A549 (cell line): ENCODE results near the gene ZBTB38. TPM values are rescaled to one million over a fixed set of nuclear protein-coding genes. Genes with fewer than 3 reads are reported as not detected.
A peak's percentile ranks its signal among the peaks of the same experiment; 100 is the strongest.

ENCODE experiments used
- ATAC-seq, 2 experiments: fragments of 200-7000 bp in 1 of 2; fragments of >200 bp in 1 of 2; cut with Nextera tagmentation in 1 of 2; cut with Tn5 transposase in 1 of 2; 3 replicates each; pipeline versions ENCODE4 v1.8.0 to v1.9.1; 2018 to 2020; ENCODE audit warnings: mild to moderate bottlenecking in 1 of 2, moderate library complexity in 1 of 2
- CTCF ChIA-PET: fragments of 300-600 bp; sonication (Branson Sonifier 250); formaldehyde crosslinking; extraction: SDS; loops from one replicate; lab custom pipeline; 2021; ENCODE audit warnings: antibody characterized with exemption, inconsistent platforms; lab: Yijun Ruan, JAX
- POLR2A ChIA-PET: fragments of 350-600 bp; formaldehyde crosslinking; extraction: SDS; loops from one replicate; lab custom pipeline; 2021; ENCODE audit warnings: antibody characterized with exemption, inconsistent platforms; lab: Yijun Ruan, JAX
- DNase-seq, 2 experiments: peaks; one replicate each; pipeline versions ENCODE4 v3.0.0 to v3.0.0-alpha.2; 2011 to 2016; ENCODE audit warnings: low read depth in 1 of 2, low spot score in 1 of 2
- FAIRE-seq: peaks from 2 replicates; lab custom pipeline; 2011; peaks lifted over from hg19 to GRCh38; lab: Jason Lieb, UNC
- H3K27ac ChIP-seq, 2 experiments: fragments of >200 bp; sonication (Bioruptor Twin); formaldehyde crosslinking; 3 replicates each; pipeline ENCODE4 v1.5.1; 2016 to 2017
- H3K4me1 ChIP-seq: fragments of >200 bp; sonication (Bioruptor Twin); formaldehyde crosslinking; 3 replicates; pipeline ENCODE4 v1.6.1; 2016
- H3K4me2 ChIP-seq: fragments of >200 bp; sonication (Bioruptor Twin); formaldehyde crosslinking; 3 replicates; pipeline ENCODE4 v1.6.1; 2016
- H3K4me3 ChIP-seq: fragments of >200 bp; sonication (Bioruptor Twin); formaldehyde crosslinking; 3 replicates; pipeline ENCODE4 v1.5.1; 2016
- H3K9me3 ChIP-seq: fragments of >200 bp; sonication (Bioruptor Twin); formaldehyde crosslinking; 3 replicates; pipeline ENCODE4 v1.6.1; 2016
- CBX8 ChIP-seq: fragments of 200-600 bp; sonication (generic); IDR thresholded peaks from 2 replicates; pipeline ENCODE4 v1.6.1; 2016
- CHD4 ChIP-seq: fragments of 200-600 bp; sonication (generic); IDR thresholded peaks from 2 replicates; pipeline ENCODE4 v1.6.1; 2016; ENCODE audit warnings: antibody characterized with exemption, mild to moderate bottlenecking, borderline replicate concordance
- ESRRA ChIP-seq: fragments of 150-350 bp; IDR thresholded peaks from 2 replicates; pipeline ENCODE4 v1.6.1; 2014; ENCODE audit warnings: mild to moderate bottlenecking, low read length, borderline replicate concordance
- FOSL2 ChIP-seq, 2 experiments: fragments of 450-650 bp in 1 of 2; fragments of >200 bp in 1 of 2; sonication (Bioruptor Twin) in 1 of 2; formaldehyde crosslinking; IDR thresholded peaks; 2 replicates each; pipeline versions ENCODE4 v1.5.0 to v1.6.1; 2016 to 2020; ENCODE audit warnings: mild to moderate bottlenecking in 1 of 2, moderate library complexity in 1 of 2
- FOXS1 ChIP-seq: fragments of 250-450 bp; sonication (Bioruptor Pico); IDR thresholded peaks from 2 replicates; pipeline ENCODE4 v1.5.0; 2020; ENCODE audit warnings: mild to moderate bottlenecking, moderate library complexity
- GATA3 ChIP-seq: IDR thresholded peaks from 2 replicates; pipeline ENCODE4 v1.6.1; 2012; ENCODE audit warnings: borderline replicate concordance
- HES2 ChIP-seq: fragments of >200 bp; sonication (Bioruptor Twin); formaldehyde crosslinking; IDR thresholded peaks from 2 replicates; pipeline ENCODE4 v1.6.1; 2016
- HMGXB4 ChIP-seq: fragments of 250-450 bp; sonication (Bioruptor Pico); IDR thresholded peaks from 2 replicates; pipeline ENCODE4 v1.5.0; 2021; ENCODE audit warnings: mild to moderate bottlenecking, moderate library complexity, borderline replicate concordance
- HOXA7 ChIP-seq: fragments of 250-450 bp; sonication (Bioruptor Pico); IDR thresholded peaks from 2 replicates; pipeline ENCODE4 v1.5.0; 2020; ENCODE audit warnings: mild to moderate bottlenecking, moderate library complexity
- JUNB ChIP-seq: fragments of >200 bp; sonication (Bioruptor Twin); formaldehyde crosslinking; IDR thresholded peaks from 2 replicates; pipeline ENCODE4 v1.6.1; 2016
- KDM1A ChIP-seq: fragments of 200-600 bp; sonication (generic); IDR thresholded peaks from 2 replicates; pipeline ENCODE4 v1.6.1; 2016; ENCODE audit warnings: low read depth, mild to moderate bottlenecking
- MAZ ChIP-seq: fragments of 150-350 bp; IDR thresholded peaks from 2 replicates; pipeline ENCODE4 v1.6.1; 2014; ENCODE audit warnings: antibody characterized with exemption, low read depth, low read length, borderline replicate concordance
- MYC ChIP-seq: IDR thresholded peaks from 2 replicates; pipeline ENCODE4 v1.6.1; 2012; ENCODE audit warnings: mild to moderate bottlenecking, inconsistent platforms, low read length, improper control_type of control experiment, borderline replicate concordance
- NPAS2 ChIP-seq: fragments of 250-450 bp; sonication (Bioruptor Pico); IDR thresholded peaks from 2 replicates; pipeline ENCODE4 v1.8.0; 2022; ENCODE audit warnings: mild to moderate bottlenecking, moderate library complexity, borderline replicate concordance
- POLR2A ChIP-seq: IDR thresholded peaks from 2 replicates; pipeline ENCODE4 v1.6.1; 2012; ENCODE audit warnings: mild to moderate bottlenecking, low read length
- POLR2AphosphoS2 ChIP-seq: conservative IDR thresholded peaks from 2 replicates; pipeline ENCODE4 v1.6.1; 2012; ENCODE audit warnings: low read length, improper control_type of control experiment, inconsistent platforms
- RAD21 ChIP-seq, 2 experiments: fragments of >200 bp in 1 of 2; sonication (Bioruptor Twin) in 1 of 2; formaldehyde crosslinking in 1 of 2; IDR thresholded peaks in 1 of 2; conservative IDR thresholded peaks in 1 of 2; 2 replicates in 1 of 2; 3 replicates in 1 of 2; pipeline ENCODE4 v1.6.1; 2012 to 2018; ENCODE audit warnings: inconsistent platforms in 1 of 2
- TFCP2L1 ChIP-seq: fragments of 250-450 bp; sonication (Bioruptor Pico); IDR thresholded peaks from 2 replicates; pipeline ENCODE4 v1.5.0; 2021; ENCODE audit warnings: mild to moderate bottlenecking
- ZFP36 ChIP-seq: fragments of 450-650 bp; IDR thresholded peaks from 2 replicates; pipeline ENCODE4 v1.6.1; 2014; ENCODE audit warnings: borderline replicate concordance; ENCODE audit not compliant: partially characterized antibody
- WGBS: methylation state at CpG from one replicate; pipeline ENCODE4 v1.1.6; 2017; ENCODE audit errors: missing lambda C conversion rate; 5-methylcytosine and 5-hydroxymethylcytosine counted together
- polyA plus RNA-seq, 4 experiments: library from polyadenylated mRNA; depleted of rRNA in 3 of 4; stranded (reverse); fragments of >200 nt; fragmentation: RNase III in 1 of 4; extraction: RNeasy Plus Mini Kit Qiagen cat#74134 plus additional on column Dnase treatment in 1 of 4; gene quantifications; 2 replicates in 3 of 4; 3 replicates in 1 of 4; pipeline ENCODE4 v1.2.3, GENCODE V29; 2011 to 2017
- TF ChIP-seq, protein P1 (sequence below): fragments of 200-600 bp; sonication (generic); IDR thresholded peaks from 2 replicates; pipeline ENCODE4 v1.6.1; 2016; ENCODE audit warnings: antibody characterized with exemption, mild to moderate bottlenecking, moderate library complexity

The ZBTB38 gene
- polyA plus RNA-seq, 2 of the 4 experiments (the other 2 are of a cell fraction), result 72.0 to 110 TPM

DNA sequence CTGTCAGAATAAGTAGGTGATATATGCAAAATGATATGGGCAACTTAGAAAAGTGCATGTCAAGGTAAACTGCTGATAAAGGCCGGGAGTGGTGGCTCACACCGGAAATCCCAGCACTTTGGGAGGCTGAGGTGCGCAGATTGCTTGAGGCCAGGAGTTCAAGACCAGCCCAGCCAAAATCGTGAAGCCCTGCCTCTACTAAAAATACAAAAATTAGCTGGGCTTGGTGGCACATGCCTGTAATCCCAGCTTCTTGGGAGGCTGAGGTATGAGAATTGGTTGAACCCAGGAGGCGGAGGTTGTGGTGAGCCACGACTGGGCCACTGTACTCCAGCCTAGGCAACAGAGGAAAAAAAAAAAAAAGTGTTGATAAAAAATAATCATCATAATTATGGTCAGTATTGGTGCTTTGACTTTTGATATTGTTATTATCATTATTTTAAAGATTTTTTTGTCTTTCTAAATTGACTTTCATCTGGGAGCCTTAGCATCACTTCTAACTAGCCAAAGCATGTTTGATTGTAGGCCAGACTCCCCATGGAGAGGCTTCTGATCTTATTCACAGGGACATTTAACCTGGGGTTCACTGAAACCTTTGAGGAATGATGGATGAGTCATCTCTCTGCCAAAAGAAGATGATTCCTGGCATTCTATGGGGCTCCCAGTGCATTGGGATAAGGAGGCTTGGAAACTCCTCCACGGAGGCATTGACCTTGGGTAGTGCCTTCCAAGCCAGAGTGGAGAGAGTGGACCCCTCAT, 5.6 kb downstream of the ZBTB38 start:
- CTCF ChIA-PET, result interaction anchor here (1.3 to 3.0 kb wide), 4 partner anchors 10 to 78 kb away, joined by 3 to 19 read pairs (median 6); no protein-coding TSS in a partner anchor
- POLR2A ChIA-PET, result no interaction called here
- peak; percentile 30; the same call in 1 of the 2 replicates for TF ChIP-seq JUNB
- TF ChIP-seq, protein P1, sequence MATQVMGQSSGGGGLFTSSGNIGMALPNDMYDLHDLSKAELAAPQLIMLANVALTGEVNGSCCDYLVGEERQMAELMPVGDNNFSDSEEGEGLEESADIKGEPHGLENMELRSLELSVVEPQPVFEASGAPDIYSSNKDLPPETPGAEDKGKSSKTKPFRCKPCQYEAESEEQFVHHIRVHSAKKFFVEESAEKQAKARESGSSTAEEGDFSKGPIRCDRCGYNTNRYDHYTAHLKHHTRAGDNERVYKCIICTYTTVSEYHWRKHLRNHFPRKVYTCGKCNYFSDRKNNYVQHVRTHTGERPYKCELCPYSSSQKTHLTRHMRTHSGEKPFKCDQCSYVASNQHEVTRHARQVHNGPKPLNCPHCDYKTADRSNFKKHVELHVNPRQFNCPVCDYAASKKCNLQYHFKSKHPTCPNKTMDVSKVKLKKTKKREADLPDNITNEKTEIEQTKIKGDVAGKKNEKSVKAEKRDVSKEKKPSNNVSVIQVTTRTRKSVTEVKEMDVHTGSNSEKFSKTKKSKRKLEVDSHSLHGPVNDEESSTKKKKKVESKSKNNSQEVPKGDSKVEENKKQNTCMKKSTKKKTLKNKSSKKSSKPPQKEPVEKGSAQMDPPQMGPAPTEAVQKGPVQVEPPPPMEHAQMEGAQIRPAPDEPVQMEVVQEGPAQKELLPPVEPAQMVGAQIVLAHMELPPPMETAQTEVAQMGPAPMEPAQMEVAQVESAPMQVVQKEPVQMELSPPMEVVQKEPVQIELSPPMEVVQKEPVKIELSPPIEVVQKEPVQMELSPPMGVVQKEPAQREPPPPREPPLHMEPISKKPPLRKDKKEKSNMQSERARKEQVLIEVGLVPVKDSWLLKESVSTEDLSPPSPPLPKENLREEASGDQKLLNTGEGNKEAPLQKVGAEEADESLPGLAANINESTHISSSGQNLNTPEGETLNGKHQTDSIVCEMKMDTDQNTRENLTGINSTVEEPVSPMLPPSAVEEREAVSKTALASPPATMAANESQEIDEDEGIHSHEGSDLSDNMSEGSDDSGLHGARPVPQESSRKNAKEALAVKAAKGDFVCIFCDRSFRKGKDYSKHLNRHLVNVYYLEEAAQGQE, result no peak
- TF ChIP-seq HOXA7 (CRISPR knock-in tag), result no peak
- TF ChIP-seq FOSL2 (IDR thresholded peaks at IDR 0.05), result peak; percentile 75
- peak; percentile 81 for TF ChIP-seq FOSL2 (CRISPR knock-in tag; IDR thresholded peaks at IDR 0.05)
- TF ChIP-seq, all 56 proteins: peak for 2
- peak in 1 of 2 experiments; percentile 9; a peak in 1 of 6 replicates for ATAC-seq
- Histone ChIP-seq H3K4me2 (peak overlapping the region; percentile 50), H3K4me1 (peaks cover 78% of the 10 kb centered on the region), H3K9me3 (peaks cover 3% of the 10 kb centered on the region; the same call in 1 of the 3 replicates), H3K27ac (peak overlapping the region; percentile 99 to 100), H3K4me3 (no peak overlapping the region)
- FAIRE-seq, result no peak
- 72% methylated on average over 7 of the region's 7 CpGs for WGBS
- DNase-seq, result peak; percentile 31 to 62

GRCh38 chr3:141375381-141376301, 7.3 kb downstream of the ZBTB38 start:
- no peak for TF ChIP-seq HES2
- TF ChIP-seq POLR2AphosphoS2, result no peak
- TF ChIP-seq JUNB, result no peak
- no peak for TF ChIP-seq MAZ
- no peak for TF ChIP-seq FOXS1 (CRISPR knock-in tag)
- TF ChIP-seq ZFP36, result no peak
- no peak for TF ChIP-seq MYC
- TF ChIP-seq HMGXB4 (CRISPR knock-in tag), result no peak
- TF ChIP-seq TFCP2L1, result no peak
- no peak for TF ChIP-seq RAD21 (conservative IDR thresholded peaks at IDR 0.05 in 1 of 2, IDR thresholded peaks at IDR 0.05 in 1 of 2)
- no peak for TF ChIP-seq CBX8
- no peak for TF ChIP-seq ESRRA
- no peak for TF ChIP-seq KDM1A
- TF ChIP-seq POLR2A, result no peak
- TF ChIP-seq CHD4, result no peak
- TF ChIP-seq HOXA7 (CRISPR knock-in tag), result no peak
- no peak for TF ChIP-seq NPAS2 (CRISPR knock-in tag)
- TF ChIP-seq GATA3, result no peak
- DNase-seq (no peak), ATAC-seq (no peak), FAIRE-seq (no peak)
- CTCF ChIA-PET, result interaction anchor here (0.7 to 2.4 kb wide), 7 partner anchors 9 to 77 kb away, joined by 3 to 8 read pairs (median 5); no protein-coding TSS in a partner anchor
- Histone ChIP-seq H3K9me3 (no peaks in the 10 kb centered on the region), H3K4me2 (no peak overlapping the region), H3K4me3 (no peak overlapping the region), H3K27ac (peak overlapping the region; percentile 99 to 100; a peak in 5 of 6 replicates), H3K4me1 (peaks cover 68% of the 10 kb centered on the region)
- WGBS, result 92% methylated on average over 8 of the region's 10 CpGs
- POLR2A ChIA-PET, result no interaction called here
